GM10248 (cell line): ENCODE measurements around the gene KCNIP4.

Experiments used
- CTCF ChIA-PET: fragments of 300-600 bp; sonication (Branson Sonifier 250); formaldehyde crosslinking; extraction: SDS; loops from one replicate; lab custom pipeline; 2021; ENCODE audit warnings: antibody characterized with exemption; lab: Yijun Ruan, JAX
- POLR2A ChIA-PET: fragments of 350-650 bp; sonication (Branson Sonifier 250); formaldehyde crosslinking; extraction: SDS; loops from one replicate; lab custom pipeline; 2020; ENCODE audit warnings: antibody characterized with exemption; lab: Yijun Ruan, JAX
- DNase-seq: peaks from one replicate; pipeline ENCODE4 v3.0.0; 2012; ENCODE audit errors: extremely low spot score
- TF ChIP-seq, protein P1 (sequence below): IDR thresholded peaks from 2 replicates; pipeline ENCODE4 v1.5.1; 2012; ENCODE audit warnings: mild to moderate bottlenecking, low read depth; ENCODE audit errors: extremely low read depth, missing control alignments, control extremely low read depth

Gene KCNIP4

DNA sequence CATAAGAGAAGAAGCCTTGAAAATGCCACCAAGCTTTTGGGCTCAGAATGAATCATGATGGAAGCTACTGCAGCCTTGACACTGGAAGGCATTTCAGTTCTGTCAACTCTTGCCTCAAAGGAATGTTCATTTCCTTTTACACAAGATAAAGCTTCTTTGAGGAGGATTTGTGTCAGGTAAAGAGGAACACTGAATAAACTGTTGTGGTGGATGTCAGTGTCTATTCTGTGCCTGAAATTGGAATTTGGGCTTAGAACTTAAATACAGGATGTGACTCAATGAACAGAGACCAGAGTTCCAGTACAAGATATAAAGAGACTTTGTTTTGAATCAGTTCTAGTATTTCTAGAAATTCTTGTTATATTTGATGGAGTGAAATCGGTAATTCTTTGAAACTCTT, 935.1 kb downstream of the KCNIP4 start:
- DNase-seq: no peak
- ChIA-PET CTCF (no interaction called here), POLR2A (no interaction called here)
- TF ChIP-seq, protein P1, sequence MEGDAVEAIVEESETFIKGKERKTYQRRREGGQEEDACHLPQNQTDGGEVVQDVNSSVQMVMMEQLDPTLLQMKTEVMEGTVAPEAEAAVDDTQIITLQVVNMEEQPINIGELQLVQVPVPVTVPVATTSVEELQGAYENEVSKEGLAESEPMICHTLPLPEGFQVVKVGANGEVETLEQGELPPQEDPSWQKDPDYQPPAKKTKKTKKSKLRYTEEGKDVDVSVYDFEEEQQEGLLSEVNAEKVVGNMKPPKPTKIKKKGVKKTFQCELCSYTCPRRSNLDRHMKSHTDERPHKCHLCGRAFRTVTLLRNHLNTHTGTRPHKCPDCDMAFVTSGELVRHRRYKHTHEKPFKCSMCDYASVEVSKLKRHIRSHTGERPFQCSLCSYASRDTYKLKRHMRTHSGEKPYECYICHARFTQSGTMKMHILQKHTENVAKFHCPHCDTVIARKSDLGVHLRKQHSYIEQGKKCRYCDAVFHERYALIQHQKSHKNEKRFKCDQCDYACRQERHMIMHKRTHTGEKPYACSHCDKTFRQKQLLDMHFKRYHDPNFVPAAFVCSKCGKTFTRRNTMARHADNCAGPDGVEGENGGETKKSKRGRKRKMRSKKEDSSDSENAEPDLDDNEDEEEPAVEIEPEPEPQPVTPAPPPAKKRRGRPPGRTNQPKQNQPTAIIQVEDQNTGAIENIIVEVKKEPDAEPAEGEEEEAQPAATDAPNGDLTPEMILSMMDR: no peak

- no peak for DNase-seq
- CTCF ChIA-PET: no interaction called here
- POLR2A ChIA-PET: no interaction called here
- TF ChIP-seq, protein P1: no peak
Measured at GRCh38 chr4:21012851-21013331, 935.7 kb downstream of the KCNIP4 start.

DNA sequence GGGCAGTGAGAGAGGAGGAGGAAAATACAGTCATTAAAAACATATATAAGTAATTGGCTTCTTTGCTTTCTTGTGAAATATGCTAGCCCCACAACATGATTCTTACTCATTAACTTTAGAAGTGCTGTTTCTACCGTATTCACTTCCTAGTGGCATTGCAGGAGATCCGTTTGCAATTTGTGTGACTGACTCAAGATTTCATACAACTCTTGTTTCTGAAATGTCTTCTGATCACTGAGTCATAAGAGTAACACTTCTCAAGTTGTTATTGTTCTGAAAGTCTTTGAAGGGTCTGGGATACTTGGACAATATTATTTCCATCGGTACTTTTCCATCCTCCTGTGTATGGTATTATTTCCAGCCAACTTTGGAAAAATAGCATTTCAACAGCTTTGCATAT, 937.5 kb downstream of the KCNIP4 start:
- no peak for DNase-seq
- POLR2A ChIA-PET: no interaction called here
- TF ChIP-seq, protein P1: no peak
- CTCF ChIA-PET: no interaction called here

DNA sequence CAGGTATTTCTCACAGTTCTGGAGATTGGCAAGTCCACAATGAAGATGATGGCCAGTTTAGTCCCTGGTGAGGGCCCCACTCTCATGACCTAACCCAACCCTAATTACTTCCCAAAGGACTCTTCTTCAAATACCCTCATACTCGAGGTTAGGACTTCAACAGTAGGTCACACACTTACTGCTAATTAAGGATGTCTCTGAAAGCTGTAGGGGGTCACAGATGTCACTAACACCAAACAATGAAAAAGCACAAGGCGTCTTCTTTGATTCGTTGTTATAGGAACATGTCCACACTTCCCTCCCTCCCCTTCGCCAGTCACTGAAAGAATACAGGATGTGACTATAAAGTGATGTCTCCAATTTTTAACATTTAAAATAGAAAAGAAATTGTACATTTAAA, 938.6 kb downstream of the KCNIP4 start:
- DNase-seq: no peak
- TF ChIP-seq, protein P1: no peak
- CTCF ChIA-PET: no interaction called here
- POLR2A ChIA-PET: no interaction called here

DNA sequence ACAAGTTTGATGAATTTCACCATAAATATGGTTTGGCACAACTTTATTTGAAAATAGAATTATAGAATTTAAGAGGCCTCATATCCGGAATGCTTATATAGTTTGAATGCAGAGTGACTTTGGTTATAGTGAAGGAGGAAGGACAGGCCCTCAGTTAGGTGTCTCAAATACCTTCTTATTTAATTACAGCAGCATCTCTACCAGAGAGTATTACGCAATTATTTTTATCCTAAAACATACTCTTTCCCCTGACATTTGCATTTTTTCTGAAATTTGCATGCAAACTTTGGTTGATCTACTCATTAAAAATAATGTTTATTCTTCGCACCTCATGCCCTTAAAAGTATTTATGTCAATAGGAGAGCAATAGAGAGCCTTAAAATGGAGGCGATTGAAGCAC, 942.9 kb downstream of the KCNIP4 start:
- TF ChIP-seq, protein P1: no peak

GRCh38 chr4:21002976-21003375, 945.6 kb downstream of the KCNIP4 start:
- ChIA-PET CTCF (no interaction called here), POLR2A (no interaction called here)
- DNase-seq: no peak
- TF ChIP-seq, protein P1: no peak

More for the DNA sequence above, 942.9 kb downstream of the KCNIP4 start:
- DNase-seq: no peak
- CTCF ChIA-PET: no interaction called here
- POLR2A ChIA-PET: no interaction called here

DNA sequence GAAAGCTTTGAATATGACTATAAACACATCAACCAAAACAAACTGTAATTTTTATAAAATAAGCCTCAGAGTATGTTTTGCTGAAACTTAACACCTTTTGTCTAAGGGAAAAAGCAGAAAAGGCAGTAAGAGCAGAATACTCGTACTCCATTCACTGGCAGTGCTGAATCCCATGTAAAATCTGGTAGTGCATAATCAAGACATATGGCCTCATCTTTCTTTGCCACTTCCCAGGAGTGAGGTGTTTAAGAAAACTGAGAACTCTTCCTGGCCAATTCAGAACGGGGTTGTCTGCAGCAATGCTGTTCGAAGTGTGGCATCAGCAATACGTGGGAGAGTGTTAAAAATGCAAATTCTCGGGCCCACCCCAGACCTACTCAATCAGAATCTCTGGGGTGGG, 946.3 kb downstream of the KCNIP4 start:
- CTCF ChIA-PET: no interaction called here
- TF ChIP-seq, protein P1: no peak
- POLR2A ChIA-PET: no interaction called here
- no peak for DNase-seq
